PC-3 (cell line): ENCODE results near the gene PIGZ. TPM values are rescaled to one million over a fixed set of nuclear protein-coding genes. Genes with fewer than 3 reads are reported as not detected.

Experiments used
- ATAC-seq: fragments of 200-7000 bp; cut with Tn5 transposase; 2 replicates; pipeline ENCODE4 v1.9.1; 2020; ENCODE audit warnings: mild to moderate bottlenecking, moderate library complexity
- BruUV-seq: library from RNA; stranded (reverse); fragments of 400-500 nt; replicated peaks from 2 replicates; lab custom pipeline; 2021; lab: Mats Ljungman, UMichigan
- CTCF ChIA-PET: fragments of 300-600 bp; sonication (Branson Sonifier 250); formaldehyde crosslinking; loops from one replicate; lab custom pipeline; 2022; ENCODE audit warnings: antibody characterized with exemption; lab: Charles Lee
- POLR2A ChIA-PET: fragments of 300-600 bp; sonication (Branson Sonifier 250); formaldehyde crosslinking; loops from one replicate; lab custom pipeline; 2022; ENCODE audit warnings: antibody characterized with exemption; ENCODE audit not compliant: unreplicated experiment; lab: Charles Lee
- DNase-seq: peaks from one replicate; pipeline ENCODE4 v3.0.0-alpha.2; 2015
- H2AFZ ChIP-seq: fragments of 300-600 bp; sonication (generic); 2 replicates; pipeline ENCODE4 v1.6.0; 2016; ENCODE audit warnings: antibody characterized with exemption, low read length
- H3F3A ChIP-seq: fragments of 300-600 bp; sonication (generic); one replicate; pipeline ENCODE4 v1.6.0; 2017; ENCODE audit warnings: antibody characterized with exemption, low read length, control low read depth, mild to moderate bottlenecking; ENCODE audit not compliant: unreplicated experiment
- H3K27ac ChIP-seq: fragments of 300-600 bp; sonication (generic); 2 replicates; pipeline ENCODE4 v1.5.1; 2016; ENCODE audit warnings: mild to moderate bottlenecking, low read length
- H3K27me3 ChIP-seq: fragments of 300-600 bp; sonication (generic); 2 replicates; pipeline ENCODE4 v1.6.1; 2016; ENCODE audit warnings: low read length, mixed read lengths
- H3K36me3 ChIP-seq: fragments of 300-600 bp; sonication (generic); 2 replicates; pipeline ENCODE4 v1.6.1; 2016; ENCODE audit warnings: low read depth, mixed run types, low read length, mixed read lengths
- H3K4me1 ChIP-seq: fragments of 300-600 bp; sonication (generic); 2 replicates; pipeline ENCODE4 v1.5.1; 2016; ENCODE audit warnings: low read length; ENCODE audit not compliant: insufficient read depth
- H3K4me2 ChIP-seq: fragments of 300-600 bp; sonication (generic); 2 replicates; pipeline ENCODE4 v1.6.0; 2016; ENCODE audit warnings: low read length
- H3K4me3 ChIP-seq: fragments of 300-600 bp; sonication (generic); 2 replicates; pipeline ENCODE4 v1.5.1; 2016; ENCODE audit warnings: mild to moderate bottlenecking, low read length, mixed read lengths
- H3K79me2 ChIP-seq: fragments of 300-600 bp; sonication (generic); 2 replicates; pipeline ENCODE4 v1.6.1; 2017; ENCODE audit warnings: low read length, mixed read lengths
- H3K9ac ChIP-seq: fragments of 300-600 bp; sonication (generic); 2 replicates; pipeline ENCODE4 v1.6.0; 2016; ENCODE audit warnings: mild to moderate bottlenecking, low read length
- H3K9me2 ChIP-seq: fragments of 300-600 bp; sonication (generic); replicated peaks from 2 replicates; pipeline ENCODE4 v1.6.1; 2016; ENCODE audit warnings: mixed run types, low read length, mixed read lengths
- H3K9me3 ChIP-seq: fragments of 300-600 bp; sonication (generic); 2 replicates; pipeline ENCODE4 v1.6.1; 2016; ENCODE audit warnings: low read length, mixed read lengths
- H4K20me1 ChIP-seq: fragments of 300-600 bp; sonication (generic); 2 replicates; pipeline ENCODE4 v1.6.1; 2016; ENCODE audit warnings: low read length, mixed read lengths
- CTCF ChIP-seq: fragments of 300-600 bp; sonication (generic); conservative IDR thresholded peaks from 2 replicates; pipeline ENCODE4 v1.5.1; 2017; ENCODE audit warnings: antibody characterized with exemption, low read depth, mild to moderate bottlenecking, low read length
- EZH2 ChIP-seq: fragments of 300-600 bp; sonication (generic); IDR thresholded peaks from one replicate; pipeline ENCODE4 v1.6.1; 2017; ENCODE audit warnings: antibody characterized with exemption, mild to moderate bottlenecking, low read length; ENCODE audit not compliant: unreplicated experiment
- EZH2phosphoT487 ChIP-seq: fragments of 300-600 bp; sonication (generic); IDR thresholded peaks from 2 replicates; pipeline ENCODE4 v1.6.1; 2018; ENCODE audit warnings: mild to moderate bottlenecking, antibody characterized with exemption, low read length, borderline replicate concordance
- intact Hi-C: fragments of 100-400 bp; cut with micrococcal nuclease; formaldehyde crosslinking; loops from 2 replicates; pipeline ENCODE4 v1.9.0; 2023
- total RNA-seq: library from RNA; depleted of rRNA; stranded (reverse); fragments of >200 nt; gene quantifications from 2 replicates; pipeline ENCODE4 v1.2.3, GENCODE V29; 2014

The PIGZ gene
- total RNA-seq, 1 experiment from 2014 or later = 1.6 TPM

- BruUV-seq = TSS peak; percentile 28
These were observed 32.3 kb downstream of the PIGZ start for GRCh38 chr3:196936288-196936687.

DNA sequence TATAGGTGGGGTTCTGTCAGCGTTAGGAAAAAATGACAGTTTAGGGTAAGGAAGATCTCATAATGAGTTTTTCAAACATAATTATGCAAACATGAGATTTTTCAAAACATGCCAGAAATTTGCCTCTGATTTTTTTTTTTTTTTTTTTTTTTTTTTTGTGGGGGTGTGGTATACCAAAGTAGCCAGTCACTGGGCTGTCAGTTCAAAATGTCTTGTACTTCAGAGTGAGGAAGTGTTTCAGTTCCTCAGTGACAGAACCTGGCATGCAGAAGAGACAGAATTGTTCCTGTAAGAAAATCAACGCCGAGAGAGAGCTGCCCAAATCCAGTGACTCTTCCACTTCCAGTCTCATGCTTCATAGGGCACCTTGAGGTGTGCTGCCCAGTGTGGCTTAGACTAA is 36.0 kb downstream of the PIGZ start:
- no peak overlapping the region for H3K27ac ChIP-seq
- H2AFZ ChIP-seq = no peak overlapping the region
- H3K79me2 ChIP-seq = peaks cover under 1% of the 10 kb centered on the region
- CTCF ChIA-PET = no interaction called here
- H4K20me1 ChIP-seq = no peaks in the 10 kb centered on the region
- H3K9me2 ChIP-seq = no peaks in the 10 kb centered on the region
- TF ChIP-seq CTCF (no peak), EZH2 (no peak), EZH2phosphoT487 (no peak)
- H3K27me3 ChIP-seq = no peaks in the 10 kb centered on the region
- peaks cover 62% of the 10 kb centered on the region for H3K36me3 ChIP-seq
- H3K4me3 ChIP-seq = no peak overlapping the region
- intact Hi-C loops = loop anchor here (10.0 kb wide), 1 partner anchor 188 kb away; no protein-coding TSS in a partner anchor
- DNase-seq (no peak), ATAC-seq (no peak)
- peaks cover 11% of the 10 kb centered on the region for H3F3A ChIP-seq
- POLR2A ChIA-PET = interaction anchor here (0.6 kb wide), 1 partner anchor 21 kb away, joined by 8 read pairs; no protein-coding TSS in a partner anchor
- no TSS peak for BruUV-seq
- no peak overlapping the region for H3K4me2 ChIP-seq
- no peaks in the 10 kb centered on the region for H3K9me3 ChIP-seq
- H3K4me1 ChIP-seq = no peaks in the 10 kb centered on the region
- no peak overlapping the region for H3K9ac ChIP-seq

More at GRCh38 chr3:196936288-196936687, 32.3 kb downstream of the PIGZ start:
- no peaks in the 10 kb centered on the region for H3K9me3 ChIP-seq
- peaks cover 38% of the 10 kb centered on the region for H3K79me2 ChIP-seq
- ChIA-PET CTCF (no interaction called here), POLR2A (no interaction called here)
- no peak overlapping the region for H2AFZ ChIP-seq
- H3K4me2 ChIP-seq = no peak overlapping the region
- no peak overlapping the region for H3K9ac ChIP-seq
- no peaks in the 10 kb centered on the region for H3K27me3 ChIP-seq
- ATAC-seq (no peak), DNase-seq (no peak)
- H3F3A ChIP-seq = peaks cover 10% of the 10 kb centered on the region
- H3K36me3 ChIP-seq = peaks cover 72% of the 10 kb centered on the region
- peaks cover 6% of the 10 kb centered on the region; the same call in 1 of the 2 replicates for H4K20me1 ChIP-seq
- no peaks in the 10 kb centered on the region for H3K9me2 ChIP-seq
- H3K4me3 ChIP-seq = no peak overlapping the region
- H3K27ac ChIP-seq = no peak overlapping the region
- TF ChIP-seq EZH2 (no peak), CTCF (no peak), EZH2phosphoT487 (no peak)
- intact Hi-C loops = loop anchor here (10.0 kb wide), 1 partner anchor 191 kb away; no protein-coding TSS in a partner anchor
- H3K4me1 ChIP-seq = peaks cover 8% of the 10 kb centered on the region

GRCh38 chr3:196931828-196932587 is 36.6 kb downstream of the PIGZ start:
- Histone ChIP-seq H3K79me2 (no peaks in the 10 kb centered on the region), H3K9ac (no peak overlapping the region), H3K4me3 (no peak overlapping the region), H3K4me2 (no peak overlapping the region), H3K27ac (no peak overlapping the region), H3K4me1 (no peaks in the 10 kb centered on the region), H3K9me3 (no peaks in the 10 kb centered on the region), H4K20me1 (no peaks in the 10 kb centered on the region), H3K36me3 (peaks cover 58% of the 10 kb centered on the region), H3F3A (peaks cover 12% of the 10 kb centered on the region), H3K9me2 (no peaks in the 10 kb centered on the region), H2AFZ (no peak overlapping the region), H3K27me3 (no peaks in the 10 kb centered on the region)
- TSS peak; percentile 13 for BruUV-seq
- intact Hi-C loops = loop anchor here (10.0 kb wide), 1 partner anchor 187 kb away; no protein-coding TSS in a partner anchor
- no peak for TF ChIP-seq EZH2phosphoT487
- no peak for TF ChIP-seq EZH2
- ATAC-seq (no peak), DNase-seq (no peak)
- POLR2A ChIA-PET = no interaction called here
- CTCF ChIA-PET = no interaction called here
